GM21825 (cell line): ENCODE data around the gene FSTL1.

Experiments used
- ATAC-seq: cut with Tn5 transposase; IDR thresholded peaks from one replicate; pipeline ENCODE4 v1.9.1; 2021; ENCODE audit warnings: mild to moderate bottlenecking, moderate library complexity; ENCODE audit not compliant: unreplicated experiment

The FSTL1 gene

GRCh38 chr3:120440762-120441161 lies 10.0 kb downstream of the FSTL1 start:
- ATAC-seq, result no peak

DNA sequence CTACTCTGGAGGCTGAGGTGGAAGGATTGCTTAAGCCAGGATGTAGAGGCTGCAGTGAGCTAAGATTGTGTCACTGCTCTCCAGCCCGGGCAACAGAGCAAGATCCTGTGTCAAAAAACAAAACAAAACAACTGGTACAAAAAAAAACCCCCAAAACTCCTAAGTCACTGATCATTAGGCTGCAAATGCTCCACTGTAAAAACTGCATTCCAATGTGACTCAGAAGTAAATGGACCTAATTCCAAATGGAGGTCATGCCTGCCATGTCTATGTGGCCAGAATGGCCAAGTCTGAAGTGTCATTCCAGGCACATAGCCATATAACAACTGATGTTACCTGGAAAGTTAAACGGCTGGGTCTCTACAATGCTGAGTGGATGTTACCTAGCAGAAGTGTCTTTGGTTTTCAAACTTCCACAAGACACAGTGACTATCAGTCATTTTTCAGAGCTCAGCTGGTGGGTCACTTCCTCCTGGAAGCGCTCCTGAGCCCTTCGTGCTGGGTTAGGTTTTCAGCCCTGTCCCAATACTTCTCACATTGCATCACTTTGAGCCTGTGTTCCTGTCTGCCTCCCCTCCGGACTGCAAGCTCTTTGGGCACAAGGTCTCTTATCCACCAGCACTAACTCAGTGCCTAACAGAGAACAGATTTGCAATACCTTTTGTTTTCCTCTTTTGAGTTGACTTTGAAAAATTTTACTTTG lies 10.6 kb downstream of the FSTL1 start:
- no peak for ATAC-seq

DNA sequence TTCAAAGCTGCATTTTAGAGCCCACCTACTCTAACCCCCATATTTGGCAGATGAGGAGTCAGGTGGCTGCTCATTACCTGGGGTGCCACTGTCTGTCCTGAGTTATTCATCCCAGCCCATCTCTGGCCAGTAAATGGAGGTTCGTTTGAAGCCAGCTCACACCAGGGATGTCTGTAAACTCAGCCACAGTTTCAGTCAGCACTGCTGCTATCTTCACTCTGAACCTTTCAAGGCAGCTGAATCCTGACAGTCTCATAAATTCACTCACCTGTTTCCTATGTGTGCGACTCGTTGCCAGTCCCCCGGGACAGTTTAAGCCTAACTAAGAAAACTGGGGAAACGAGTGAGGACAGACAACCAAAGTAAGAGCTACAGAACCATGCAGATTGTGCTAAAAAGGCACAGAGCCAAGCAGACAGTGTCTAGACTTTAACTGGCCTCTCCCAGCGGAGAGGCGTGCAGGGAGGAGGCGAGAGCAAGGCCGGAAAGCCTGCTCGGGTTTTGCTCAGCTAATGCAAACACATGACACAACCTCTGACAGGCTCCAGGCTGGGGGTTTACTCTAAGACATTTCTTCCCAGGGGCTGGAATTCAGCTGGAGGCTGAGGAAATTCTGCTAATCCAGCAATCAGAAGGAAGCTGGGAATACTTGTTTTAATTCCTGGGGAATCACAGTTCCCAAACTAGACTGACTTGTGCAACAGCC lies 12.0 kb downstream of the FSTL1 start:
- ATAC-seq, result no peak

DNA sequence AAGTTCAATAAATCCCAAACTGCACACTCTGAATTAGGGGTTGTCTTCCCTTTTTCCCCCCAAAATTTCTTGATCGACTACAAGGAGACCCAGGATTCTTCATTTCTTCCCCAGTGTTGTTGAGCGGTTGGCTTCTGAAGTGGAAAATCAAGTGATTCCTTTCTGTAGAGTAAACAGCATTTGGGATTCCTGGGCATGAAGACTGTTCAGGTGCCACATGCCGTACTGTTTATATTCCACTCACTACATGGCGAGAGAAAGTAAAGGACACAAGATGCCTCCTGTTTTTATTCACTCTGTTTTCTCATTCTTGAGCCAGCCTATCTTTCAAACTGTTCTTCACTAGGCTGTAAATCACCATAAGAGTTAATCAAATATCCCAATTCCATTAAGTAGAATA lies 12.6 kb downstream of the FSTL1 start:
- ATAC-seq, result no peak

GRCh38 chr3:120437559-120437958 lies 13.2 kb downstream of the FSTL1 start:
- no peak for ATAC-seq

- ATAC-seq, result no peak
Observed at GRCh38 chr3:120436523-120437050, 14.2 kb downstream of the FSTL1 start.

DNA sequence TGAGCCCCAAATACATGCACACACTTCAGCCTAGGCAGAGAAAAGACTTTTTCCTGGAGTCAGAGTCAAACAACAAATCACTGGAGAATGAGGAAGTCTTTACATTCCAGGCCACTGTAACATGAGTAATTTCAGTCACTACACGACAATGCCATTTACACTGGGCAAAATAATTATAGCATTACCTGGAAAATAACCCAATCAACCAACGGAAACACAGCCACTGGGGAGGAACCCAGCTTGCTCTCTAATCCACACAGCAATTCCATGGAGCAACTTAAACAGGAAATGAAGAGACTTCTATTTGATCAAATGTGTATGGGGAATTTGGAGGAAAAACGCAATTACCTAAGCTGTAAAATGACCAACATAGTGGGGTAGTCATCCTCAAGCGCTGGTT lies 15.2 kb downstream of the FSTL1 start:
- no peak for ATAC-seq

DNA sequence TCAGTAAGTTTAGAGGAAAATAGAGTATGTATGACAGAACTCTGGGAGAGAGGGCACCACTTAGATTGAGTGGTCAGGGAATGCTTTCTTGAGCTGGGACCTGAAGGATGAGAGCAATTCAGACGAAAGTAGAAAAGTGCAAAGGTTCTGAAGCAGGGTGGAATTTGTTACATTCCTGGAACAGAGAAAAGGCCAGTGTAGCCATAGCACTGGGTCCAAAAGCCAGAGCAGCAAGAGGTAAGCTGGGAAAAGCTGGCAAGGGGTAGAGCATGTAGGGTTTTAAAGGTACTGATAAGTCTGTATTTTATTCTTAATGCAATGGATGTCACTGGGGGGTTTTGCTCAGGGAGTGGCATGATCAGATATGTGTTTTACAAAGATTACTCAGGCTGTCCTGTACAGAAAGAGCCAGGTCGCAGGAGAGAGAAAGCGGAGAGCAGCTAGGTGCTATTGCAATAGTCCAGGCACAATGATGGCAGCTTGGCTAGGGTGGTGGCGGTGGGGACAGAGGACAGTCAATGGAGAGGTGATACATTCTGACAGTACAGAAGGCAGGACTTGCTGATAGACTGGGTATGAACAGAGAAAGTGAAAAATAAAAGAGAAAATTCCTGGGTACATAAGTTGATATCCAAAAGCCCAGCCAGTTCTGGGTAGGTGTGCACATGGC lies 17.0 kb downstream of the FSTL1 start:
- no peak for ATAC-seq

DNA sequence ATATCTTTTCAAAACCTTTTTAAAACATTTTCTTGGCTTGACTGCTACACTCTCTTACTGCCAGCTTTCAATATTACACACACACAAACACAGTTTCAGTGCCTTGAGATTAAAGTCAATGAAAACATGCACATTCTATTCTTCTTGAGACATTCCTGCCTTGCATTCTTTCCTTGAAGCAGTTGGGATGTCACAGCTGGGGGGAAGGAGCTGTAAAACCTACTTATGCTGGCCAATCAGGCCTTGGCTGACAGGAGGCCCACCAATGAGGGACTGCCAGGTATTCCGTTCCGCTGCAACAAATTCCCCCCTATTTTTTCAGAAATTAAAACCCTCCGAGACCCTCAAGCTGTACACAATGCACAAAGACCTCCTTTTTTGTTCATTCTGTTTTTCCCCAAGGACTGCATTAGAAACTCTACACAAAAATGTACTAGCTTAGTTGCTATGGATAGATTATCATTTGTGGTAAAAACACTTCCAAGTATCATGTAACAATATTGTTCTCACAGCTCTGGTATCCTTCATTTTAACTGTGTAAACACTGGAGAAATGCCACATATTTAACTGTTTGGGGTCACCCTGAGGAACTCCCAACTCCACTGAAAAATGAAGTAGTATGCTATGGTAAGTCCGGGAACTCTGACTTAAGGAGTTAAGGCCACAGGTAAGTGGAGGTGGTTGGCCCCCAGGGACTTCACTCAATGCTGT lies 18.5 kb downstream of the FSTL1 start:
- ATAC-seq, result no peak

DNA sequence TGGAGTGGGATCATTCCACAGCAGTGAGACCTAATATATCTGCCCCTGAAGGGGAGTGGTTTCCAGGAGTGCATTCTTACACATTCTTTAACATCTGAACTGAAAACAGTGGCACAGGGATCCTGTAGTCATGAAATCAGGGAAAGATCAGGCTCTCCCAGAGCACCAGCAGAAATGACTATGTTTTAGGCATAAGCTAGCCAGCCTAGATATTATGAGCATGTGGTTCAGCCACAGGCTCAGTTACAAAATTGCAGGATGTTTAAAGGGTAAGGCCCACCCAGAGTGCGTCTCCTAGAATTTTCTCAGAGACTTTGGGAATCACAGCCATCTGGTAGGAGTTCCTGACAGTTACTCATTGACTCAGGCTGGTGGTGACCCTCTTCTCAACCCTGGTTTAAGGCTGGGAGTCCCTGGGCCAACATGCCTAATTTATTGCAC lies 20.9 kb downstream of the FSTL1 start:
- no peak for ATAC-seq

DNA sequence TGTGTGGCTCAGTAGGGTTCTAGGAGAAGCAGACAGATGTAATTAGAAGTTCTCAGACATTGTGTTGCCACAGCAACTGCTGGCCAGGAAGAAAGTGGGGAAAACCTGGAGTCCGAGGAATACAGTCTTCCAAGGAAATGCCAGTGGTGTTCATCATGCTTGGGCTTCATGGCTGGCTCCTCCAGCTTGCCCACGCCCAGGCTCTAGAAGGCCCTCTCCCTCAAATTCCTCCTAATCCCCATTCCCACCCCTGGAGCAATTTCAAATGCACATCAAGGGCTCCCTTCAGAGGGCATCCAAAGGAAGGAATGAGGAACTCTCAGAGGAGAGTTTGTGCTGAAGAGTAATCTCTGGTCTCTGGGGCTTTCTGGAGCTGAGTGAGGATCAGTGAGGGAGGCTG lies 21.9 kb downstream of the FSTL1 start:
- ATAC-seq, result no peak

DNA sequence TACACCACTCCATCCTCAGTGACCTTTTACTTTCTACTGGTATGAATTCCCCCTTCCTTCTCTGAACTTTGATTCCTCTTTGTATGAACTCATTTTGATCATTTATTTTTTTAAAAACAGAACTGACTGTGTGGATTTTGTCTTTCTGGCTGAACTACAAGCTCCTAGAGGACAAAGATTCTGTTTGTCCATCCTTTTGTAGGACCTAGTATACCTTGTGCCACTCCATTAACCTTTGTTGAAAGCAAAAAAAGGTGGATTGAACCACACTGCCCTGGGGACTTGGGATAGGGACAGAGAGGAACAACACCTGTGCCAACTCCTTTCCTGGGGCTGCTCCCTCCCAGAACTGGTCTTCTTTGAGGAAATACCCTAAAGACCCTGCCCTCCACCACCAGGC lies 23.6 kb downstream of the FSTL1 start:
- no peak for ATAC-seq

- ATAC-seq, result no peak
Observed at GRCh38 chr3:120425572-120426250, 25.1 kb downstream of the FSTL1 start.

GRCh38 chr3:120424976-120425570 lies 25.7 kb downstream of the FSTL1 start:
- no peak for ATAC-seq

DNA sequence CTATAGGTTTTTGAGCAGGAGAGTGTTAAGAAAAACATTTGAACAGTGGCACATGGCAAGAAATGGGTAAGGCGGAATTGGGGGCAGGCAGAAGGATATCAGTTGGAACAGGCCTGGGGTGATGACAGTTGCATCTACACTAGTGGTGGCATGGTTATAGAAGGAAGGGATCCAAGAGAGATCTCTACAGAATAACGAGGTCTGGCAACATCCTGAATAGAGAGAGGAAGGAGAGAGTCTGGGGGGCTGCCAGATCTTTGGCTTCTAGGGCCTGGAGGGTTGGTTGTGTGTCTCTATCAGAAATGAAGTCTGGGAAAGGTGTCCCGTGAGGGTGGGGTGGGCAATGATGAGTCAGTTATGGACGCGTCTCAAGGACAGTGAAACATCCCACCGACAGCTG lies 26.3 kb downstream of the FSTL1 start:
- no peak for ATAC-seq

GRCh38 chr3:120423432-120423831 lies 27.4 kb downstream of the FSTL1 start:
- ATAC-seq, result no peak

- no peak for ATAC-seq
Observed at GRCh38 chr3:120421926-120422325, 28.9 kb downstream of the FSTL1 start.

- no peak for ATAC-seq
Observed at GRCh38 chr3:120420928-120421551, 29.8 kb downstream of the FSTL1 start.

- no peak for ATAC-seq
Observed at GRCh38 chr3:120420360-120420759, 30.4 kb downstream of the FSTL1 start.

GRCh38 chr3:120419797-120420196 lies 31.0 kb downstream of the FSTL1 start:
- ATAC-seq, result no peak
